GM12873 (cell line): Measurements from ENCODE around the gene MUS81.

Experiments
- TF ChIP-seq, protein P1 (sequence below): IDR thresholded peaks from 2 replicates; pipeline ENCODE4 v1.5.1; 2012; ENCODE audit warnings: low read depth, mild to moderate bottlenecking, moderate library complexity, low read length, control low read depth; ENCODE audit not compliant: insufficient read depth; ENCODE audit errors: missing control alignments

Gene MUS81

DNA sequence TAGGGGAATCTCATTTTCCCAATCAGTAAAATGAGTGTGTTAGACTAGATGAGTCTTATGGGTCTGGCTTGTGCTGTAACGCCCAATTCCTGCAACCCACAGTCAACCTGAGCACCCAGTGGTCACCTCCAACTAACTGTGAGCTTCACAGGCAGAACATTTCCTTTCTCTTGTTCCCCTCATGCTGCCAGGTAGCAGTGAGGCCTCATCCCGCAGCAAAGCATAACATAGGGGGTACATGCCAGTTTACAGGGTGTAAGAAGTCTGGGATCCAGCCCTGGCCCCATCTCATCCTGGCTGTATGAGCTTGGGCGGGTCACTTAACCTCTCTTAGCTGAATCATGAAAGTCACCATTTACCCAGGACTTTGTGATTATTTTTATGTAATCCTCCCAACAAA, 8.7 kb downstream of the MUS81 start:
- TF ChIP-seq, protein P1, sequence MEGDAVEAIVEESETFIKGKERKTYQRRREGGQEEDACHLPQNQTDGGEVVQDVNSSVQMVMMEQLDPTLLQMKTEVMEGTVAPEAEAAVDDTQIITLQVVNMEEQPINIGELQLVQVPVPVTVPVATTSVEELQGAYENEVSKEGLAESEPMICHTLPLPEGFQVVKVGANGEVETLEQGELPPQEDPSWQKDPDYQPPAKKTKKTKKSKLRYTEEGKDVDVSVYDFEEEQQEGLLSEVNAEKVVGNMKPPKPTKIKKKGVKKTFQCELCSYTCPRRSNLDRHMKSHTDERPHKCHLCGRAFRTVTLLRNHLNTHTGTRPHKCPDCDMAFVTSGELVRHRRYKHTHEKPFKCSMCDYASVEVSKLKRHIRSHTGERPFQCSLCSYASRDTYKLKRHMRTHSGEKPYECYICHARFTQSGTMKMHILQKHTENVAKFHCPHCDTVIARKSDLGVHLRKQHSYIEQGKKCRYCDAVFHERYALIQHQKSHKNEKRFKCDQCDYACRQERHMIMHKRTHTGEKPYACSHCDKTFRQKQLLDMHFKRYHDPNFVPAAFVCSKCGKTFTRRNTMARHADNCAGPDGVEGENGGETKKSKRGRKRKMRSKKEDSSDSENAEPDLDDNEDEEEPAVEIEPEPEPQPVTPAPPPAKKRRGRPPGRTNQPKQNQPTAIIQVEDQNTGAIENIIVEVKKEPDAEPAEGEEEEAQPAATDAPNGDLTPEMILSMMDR = no peak

DNA sequence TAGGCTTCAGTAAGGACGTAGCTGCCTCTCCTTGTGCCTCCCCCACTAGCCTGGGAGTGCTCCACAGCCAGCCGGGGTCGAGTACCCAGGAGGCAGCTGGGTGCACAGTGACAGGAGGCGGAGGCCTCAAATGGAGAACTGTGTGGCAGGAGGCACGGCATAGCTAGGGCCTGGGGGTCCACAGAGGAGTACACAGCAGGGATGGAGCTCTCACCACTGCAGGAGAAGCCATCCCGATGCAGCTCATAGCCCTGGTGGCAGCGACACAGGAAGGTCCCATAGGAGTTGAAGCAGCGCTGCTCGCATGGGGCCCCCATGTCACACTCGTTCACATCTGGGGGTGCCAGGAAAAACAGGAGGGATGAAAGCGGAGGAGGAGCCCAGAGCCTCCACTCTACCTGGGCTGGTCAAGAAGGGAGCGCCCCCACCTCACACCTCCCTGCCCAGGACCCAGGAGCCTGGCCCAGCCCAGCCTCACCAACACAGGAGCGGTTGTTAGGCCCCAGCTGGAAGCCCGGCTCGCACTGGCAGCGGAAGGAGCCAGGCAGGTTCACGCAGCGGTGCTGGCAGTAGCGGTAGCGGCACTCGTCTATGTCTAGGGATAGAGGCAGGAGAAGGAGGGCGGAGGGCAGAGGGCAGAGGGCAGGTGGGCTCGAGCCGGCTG, 9.5 kb downstream of the MUS81 start:
- TF ChIP-seq, protein P1 = no peak

DNA sequence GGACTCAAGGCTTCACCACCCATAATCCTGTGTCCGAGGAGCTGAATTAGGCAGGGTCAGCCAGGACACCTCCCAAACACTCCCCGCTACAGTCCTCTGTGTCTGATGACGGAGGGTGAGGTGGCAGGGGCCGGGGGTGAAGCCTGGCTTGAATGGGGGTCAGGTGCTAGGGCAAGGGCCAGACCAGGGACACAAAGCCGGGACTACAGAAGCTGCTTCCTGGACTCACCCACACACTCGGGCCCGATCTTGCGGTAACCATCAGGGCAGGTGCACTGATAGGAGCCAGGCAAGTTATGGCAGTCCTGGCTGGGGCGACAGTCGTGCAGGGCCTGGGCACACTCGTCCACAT, 10.1 kb downstream of the MUS81 start:
- TF ChIP-seq, protein P1 = no peak

DNA sequence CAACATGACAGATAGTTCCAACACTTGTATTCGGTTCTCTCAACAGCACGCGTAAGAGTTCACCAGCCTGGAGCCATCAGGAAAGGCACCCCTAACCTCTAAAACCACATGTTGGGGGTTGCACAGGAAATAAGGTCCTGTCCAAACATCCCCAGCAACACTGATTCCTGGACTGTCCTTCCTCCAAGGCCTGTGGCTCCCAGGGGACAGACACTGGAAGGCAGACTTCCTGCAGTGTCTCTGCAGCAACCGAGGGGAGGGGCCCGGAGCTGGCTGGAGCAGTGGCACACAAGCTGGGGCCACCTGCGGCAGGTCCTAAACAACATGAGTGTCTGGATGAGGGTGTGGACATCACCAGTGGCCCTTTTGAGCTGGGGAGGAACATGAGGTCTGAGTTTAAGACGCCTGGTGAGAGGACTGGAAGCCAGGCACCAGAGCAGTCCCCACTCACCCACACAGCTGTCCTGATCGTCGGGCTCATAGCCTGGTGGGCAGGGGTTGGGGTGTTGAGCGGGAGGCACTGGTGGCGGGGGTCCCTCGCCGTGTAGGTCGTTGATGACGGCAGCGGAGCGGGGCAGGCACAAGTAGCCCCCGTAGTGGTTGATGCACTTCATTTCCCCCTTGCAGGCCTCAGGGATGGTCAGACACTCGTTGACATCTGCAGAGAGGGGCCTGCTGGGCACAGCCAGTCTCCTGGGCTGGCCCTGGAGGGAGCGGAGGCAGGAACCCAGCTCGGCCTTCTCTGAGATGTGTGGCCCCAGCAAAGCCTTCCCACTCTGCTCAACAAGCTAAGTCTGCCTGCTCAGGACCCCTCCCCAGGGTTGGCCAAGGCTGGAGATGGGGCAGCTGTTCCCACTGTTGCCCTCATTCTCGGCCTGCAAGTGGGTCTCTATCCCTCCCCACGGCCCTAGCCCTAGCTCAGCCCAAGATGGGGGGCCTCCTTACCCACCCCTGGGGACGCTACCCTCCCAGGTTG, 10.8 kb downstream of the MUS81 start:
- TF ChIP-seq, protein P1 = no peak

DNA sequence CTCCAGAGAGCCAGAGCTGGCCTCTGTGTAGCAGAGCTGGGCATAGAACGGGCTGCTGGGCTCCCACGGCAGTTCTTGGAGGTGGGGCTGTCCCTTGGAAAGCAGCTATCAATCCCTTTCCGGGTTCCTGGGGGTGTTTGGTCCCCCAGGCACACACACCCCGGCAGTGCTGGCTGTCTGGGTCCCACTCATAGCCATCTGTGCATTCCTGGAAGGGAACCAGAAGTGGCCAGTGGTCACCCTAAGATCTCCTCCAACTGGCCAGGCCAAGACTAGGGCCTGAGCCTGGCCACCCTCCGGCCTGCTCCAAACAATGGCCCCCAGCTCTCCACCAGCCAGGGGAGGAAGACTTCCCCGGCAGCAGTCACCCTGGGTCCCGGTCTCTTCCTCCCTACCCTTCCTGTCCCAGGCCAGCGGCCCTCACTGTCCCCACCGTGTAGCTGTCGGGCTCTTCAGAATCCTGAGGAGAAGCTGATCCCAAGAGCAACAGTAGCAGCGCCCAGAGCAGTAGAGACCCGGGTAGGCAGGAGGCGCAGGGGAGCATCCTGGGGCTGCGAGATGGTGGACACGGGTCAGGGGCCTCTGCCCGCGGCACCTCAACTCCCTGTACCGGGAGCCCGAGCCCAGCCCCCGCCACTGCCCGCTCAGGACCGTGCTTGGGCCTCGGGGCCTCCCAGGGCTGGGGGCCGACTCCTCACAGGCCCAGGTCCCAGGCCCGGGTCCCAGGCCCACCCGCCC, 11.7 kb downstream of the MUS81 start:
- TF ChIP-seq, protein P1 = no peak

DNA sequence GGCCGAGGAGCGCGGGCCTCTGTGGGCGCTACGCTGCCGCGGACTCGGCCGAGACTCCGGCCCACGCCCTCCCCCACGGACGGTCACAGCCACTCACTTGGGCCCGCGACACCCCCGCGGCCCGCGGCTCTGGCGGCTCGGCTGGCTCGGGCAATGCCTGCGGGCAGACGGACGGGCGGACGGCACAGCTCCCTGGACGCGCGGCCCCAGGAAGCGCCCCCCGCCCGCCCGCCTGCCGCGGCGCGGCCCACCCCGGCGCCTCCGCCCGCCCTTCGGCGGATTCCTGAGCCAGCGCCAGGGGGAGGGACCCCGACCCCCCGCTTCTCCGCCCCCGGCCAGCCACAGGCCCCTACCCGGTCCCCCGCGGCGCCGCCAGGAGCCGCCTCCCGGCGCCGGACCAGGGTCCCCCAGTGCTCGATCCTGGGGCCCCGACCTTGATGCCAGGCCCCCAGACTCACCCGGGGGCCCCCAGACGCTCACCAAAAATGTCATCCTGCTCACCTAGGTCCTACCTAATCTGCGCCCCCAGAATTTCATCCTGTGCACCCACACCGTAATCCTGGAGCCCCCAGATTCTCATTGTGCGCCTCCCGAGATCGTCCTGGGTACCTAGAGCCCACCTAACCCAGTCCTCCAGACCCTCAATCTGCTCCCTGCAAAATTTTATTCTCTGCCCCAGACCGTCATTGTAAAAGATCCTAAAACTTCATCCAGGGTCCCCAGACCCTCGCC, 12.5 kb downstream of the MUS81 start, which contains the start of gene EFEMP2:
Gene EFEMP2 (minus strand): TSS at position 215 of the 732 bp plus-strand sequence. CDS start 446 bp downstream, outside the sequence.
- TF ChIP-seq, protein P1 = no peak
